ENCODE data around the gene CLSTN2. TPM values are rescaled to one million over a fixed set of nuclear protein-coding genes. Genes with fewer than 3 reads are reported as not detected.

The CLSTN2 gene
- total RNA-seq, 1 donor from 2014 or later: 16.0 TPM

DNA sequence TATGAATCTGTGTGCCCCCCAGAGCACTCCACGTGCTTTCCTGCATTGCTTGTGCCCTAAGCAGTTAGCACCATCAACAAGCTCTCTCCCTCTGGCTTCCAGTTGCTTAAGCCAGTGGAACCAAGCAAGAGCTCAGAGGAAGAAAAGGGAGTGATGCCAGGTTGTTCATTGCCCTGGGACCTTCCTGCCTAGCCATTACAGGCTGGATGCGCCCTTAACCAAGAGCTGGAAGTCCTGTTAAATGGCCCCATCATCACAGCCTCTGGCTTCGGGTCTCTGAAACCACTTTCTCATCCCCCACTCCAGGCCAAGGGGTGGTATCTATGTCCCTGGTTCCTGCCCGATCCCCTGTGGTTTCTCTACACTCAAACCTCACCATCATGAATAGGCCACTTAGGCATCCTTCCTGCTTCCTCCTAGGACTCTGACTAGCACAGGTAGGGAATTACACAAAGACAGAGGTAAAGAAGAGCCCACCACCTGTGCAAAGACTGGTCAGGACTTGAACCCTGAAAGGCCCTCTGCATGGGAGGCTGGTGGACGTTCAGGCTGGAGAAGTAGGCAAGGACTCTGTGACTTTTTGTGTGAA, 433.3 kb downstream of the CLSTN2 start:
- no peak overlapping the region for H3K4me3 ChIP-seq
- no peaks in the 10 kb centered on the region for H3K36me3 ChIP-seq
- H3K4me1 ChIP-seq: no peaks in the 10 kb centered on the region
- intact Hi-C loops (cut with DNase I): no loop called here
- no peaks in the 10 kb centered on the region for H3K27me3 ChIP-seq
- H3K9me3 ChIP-seq: no peaks in the 10 kb centered on the region
- H3K27ac ChIP-seq: no peak overlapping the region
- TF ChIP-seq POLR2A (IDR thresholded peaks at IDR 0.05): no peak
- TF ChIP-seq, protein P1, sequence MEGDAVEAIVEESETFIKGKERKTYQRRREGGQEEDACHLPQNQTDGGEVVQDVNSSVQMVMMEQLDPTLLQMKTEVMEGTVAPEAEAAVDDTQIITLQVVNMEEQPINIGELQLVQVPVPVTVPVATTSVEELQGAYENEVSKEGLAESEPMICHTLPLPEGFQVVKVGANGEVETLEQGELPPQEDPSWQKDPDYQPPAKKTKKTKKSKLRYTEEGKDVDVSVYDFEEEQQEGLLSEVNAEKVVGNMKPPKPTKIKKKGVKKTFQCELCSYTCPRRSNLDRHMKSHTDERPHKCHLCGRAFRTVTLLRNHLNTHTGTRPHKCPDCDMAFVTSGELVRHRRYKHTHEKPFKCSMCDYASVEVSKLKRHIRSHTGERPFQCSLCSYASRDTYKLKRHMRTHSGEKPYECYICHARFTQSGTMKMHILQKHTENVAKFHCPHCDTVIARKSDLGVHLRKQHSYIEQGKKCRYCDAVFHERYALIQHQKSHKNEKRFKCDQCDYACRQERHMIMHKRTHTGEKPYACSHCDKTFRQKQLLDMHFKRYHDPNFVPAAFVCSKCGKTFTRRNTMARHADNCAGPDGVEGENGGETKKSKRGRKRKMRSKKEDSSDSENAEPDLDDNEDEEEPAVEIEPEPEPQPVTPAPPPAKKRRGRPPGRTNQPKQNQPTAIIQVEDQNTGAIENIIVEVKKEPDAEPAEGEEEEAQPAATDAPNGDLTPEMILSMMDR (IDR thresholded peaks at IDR 0.05): no peak
- no peak for TF ChIP-seq POLR2AphosphoS5 (IDR thresholded peaks at IDR 0.05; ENCODE audit: insufficient read depth in 1 of 2, low read depth in 1 of 2)
- DNase-seq (ENCODE audit: extremely low spot score in 2 of 2): peak; percentile 49 to 91

DNA sequence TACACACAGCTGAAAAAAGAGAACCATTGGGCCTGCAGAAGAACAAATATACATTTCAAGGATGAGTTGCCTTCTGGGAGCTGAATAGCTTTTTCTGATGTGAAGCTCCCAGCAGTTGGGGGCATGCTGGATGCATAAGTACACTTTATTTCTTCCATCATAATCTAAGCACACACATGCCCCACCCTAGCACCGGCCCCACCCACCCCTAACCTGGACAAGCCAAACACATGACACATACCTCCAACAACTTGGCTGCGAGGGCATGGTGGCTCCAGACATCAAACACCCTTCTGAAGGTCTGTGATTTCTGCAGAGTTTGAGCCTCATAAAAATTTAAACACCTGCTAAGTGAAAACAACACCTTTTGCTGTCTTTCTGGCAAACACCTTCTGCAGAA, 435.7 kb downstream of the CLSTN2 start:
- intact Hi-C loops (cut with DNase I): no loop called here
- H3K4me3 ChIP-seq: no peak overlapping the region
- no peaks in the 10 kb centered on the region for H3K36me3 ChIP-seq
- DNase-seq (ENCODE audit: extremely low spot score in 2 of 2): peak; percentile 54 to 87
- H3K27me3 ChIP-seq: no peaks in the 10 kb centered on the region
- H3K9me3 ChIP-seq: no peaks in the 10 kb centered on the region
- H3K27ac ChIP-seq: no peak overlapping the region
- TF ChIP-seq, protein P1 (IDR thresholded peaks at IDR 0.05): no peak
- TF ChIP-seq POLR2AphosphoS5 (IDR thresholded peaks at IDR 0.05; ENCODE audit: insufficient read depth in 1 of 2, low read depth in 1 of 2) (no peak), POLR2A (IDR thresholded peaks at IDR 0.05) (no peak)
- no peaks in the 10 kb centered on the region for H3K4me1 ChIP-seq

DNA sequence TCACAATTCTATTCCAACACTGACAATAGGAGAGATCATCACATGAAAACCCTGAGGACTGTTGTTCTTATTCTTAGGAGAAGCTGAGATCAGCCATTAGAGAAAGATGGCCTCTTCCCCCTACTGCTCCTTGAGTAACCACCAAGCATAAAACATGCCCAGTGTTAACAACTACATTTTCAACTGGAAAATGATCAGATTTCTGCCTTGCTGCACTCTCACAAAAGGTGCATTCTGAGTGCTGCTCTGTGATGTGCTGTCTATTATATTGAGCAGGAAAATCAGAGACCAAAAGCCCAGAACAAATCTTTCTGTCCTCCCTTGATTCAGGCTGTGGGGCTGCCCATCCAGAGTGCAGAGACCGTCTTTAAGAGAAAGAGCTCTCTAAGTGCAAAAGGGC, 438.2 kb downstream of the CLSTN2 start:
- no peak overlapping the region for H3K4me3 ChIP-seq
- H3K4me1 ChIP-seq: no peaks in the 10 kb centered on the region
- intact Hi-C loops (cut with DNase I): no loop called here
- no peak overlapping the region for H3K27ac ChIP-seq
- TF ChIP-seq, protein P1 (IDR thresholded peaks at IDR 0.05): no peak
- TF ChIP-seq POLR2AphosphoS5 (IDR thresholded peaks at IDR 0.05; ENCODE audit: insufficient read depth in 1 of 2, low read depth in 1 of 2) (no peak), POLR2A (IDR thresholded peaks at IDR 0.05) (no peak)
- no peak for DNase-seq (ENCODE audit: extremely low spot score in 2 of 2)
- no peaks in the 10 kb centered on the region for H3K36me3 ChIP-seq
- no peaks in the 10 kb centered on the region for H3K27me3 ChIP-seq
- H3K9me3 ChIP-seq: no peaks in the 10 kb centered on the region

DNA sequence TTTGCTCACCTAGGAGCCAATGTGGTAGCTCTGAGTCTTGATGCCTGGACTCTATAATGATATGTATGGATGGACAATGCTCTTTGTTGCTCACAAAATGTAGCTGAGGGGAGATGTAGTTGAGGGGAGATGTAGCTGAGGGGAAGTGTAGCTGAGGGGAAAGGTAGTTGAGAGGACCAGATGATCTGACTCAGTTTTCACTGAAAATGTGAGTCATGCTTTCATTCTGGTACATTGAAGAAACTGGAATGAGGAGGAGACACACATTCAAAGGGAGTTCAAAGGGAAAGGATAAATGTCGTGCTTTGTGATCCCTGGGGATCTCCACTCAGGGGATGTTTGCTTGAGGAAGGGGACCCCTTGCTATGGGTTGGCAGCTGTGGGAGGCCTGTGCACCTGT, 440.0 kb downstream of the CLSTN2 start:
- intact Hi-C loops (cut with DNase I): no loop called here
- H3K9me3 ChIP-seq: no peaks in the 10 kb centered on the region
- H3K27me3 ChIP-seq: no peaks in the 10 kb centered on the region
- no peak for DNase-seq (ENCODE audit: extremely low spot score in 2 of 2)
- no peaks in the 10 kb centered on the region for H3K36me3 ChIP-seq
- TF ChIP-seq, protein P1 (IDR thresholded peaks at IDR 0.05): no peak
- TF ChIP-seq POLR2A (IDR thresholded peaks at IDR 0.05): no peak
- no peak for TF ChIP-seq POLR2AphosphoS5 (IDR thresholded peaks at IDR 0.05; ENCODE audit: insufficient read depth in 1 of 2, low read depth in 1 of 2)
- H3K4me1 ChIP-seq: no peaks in the 10 kb centered on the region
- H3K4me3 ChIP-seq: no peak overlapping the region
- no peak overlapping the region for H3K27ac ChIP-seq

GRCh38 chr3:140376136-140376889, 441.3 kb downstream of the CLSTN2 start:
- H3K9me3 ChIP-seq: no peaks in the 10 kb centered on the region
- DNase-seq (ENCODE audit: extremely low spot score in 2 of 2): no peak
- no peaks in the 10 kb centered on the region for H3K27me3 ChIP-seq
- H3K36me3 ChIP-seq: no peaks in the 10 kb centered on the region
- TF ChIP-seq POLR2AphosphoS5 (IDR thresholded peaks at IDR 0.05; ENCODE audit: insufficient read depth in 1 of 2, low read depth in 1 of 2): no peak
- TF ChIP-seq, protein P1 (IDR thresholded peaks at IDR 0.05): no peak
- H3K4me3 ChIP-seq: no peak overlapping the region
- intact Hi-C loops (cut with DNase I): no loop called here
- H3K4me1 ChIP-seq: no peaks in the 10 kb centered on the region
- no peak overlapping the region for H3K27ac ChIP-seq

Measured in vagina (tissue), 2 donors.